Measurements from ENCODE around the gene TRIM47.
A peak's percentile ranks its signal among the peaks of the same experiment; 100 is the strongest.
"Not testable (repeated sequence)": the region's sequence is repeated elsewhere in the genome, so short reads cannot be mapped to it uniquely, and the experiment has no call there.

Gene TRIM47

GRCh38 chr17:75870228-75870627 lies 8.2 kb downstream of the TRIM47 start:
- not testable (repeated sequence) for DNase-seq (ENCODE audit: low spot score)

GRCh38 chr17:75869282-75870141 lies 8.9 kb downstream of the TRIM47 start:
- DNase-seq (ENCODE audit: low spot score) = peak; percentile 83

- not testable (repeated sequence) for DNase-seq (ENCODE audit: low spot score)
Observed at GRCh38 chr17:75868730-75869281, 9.6 kb downstream of the TRIM47 start.

GRCh38 chr17:75865404-75866188 lies 12.8 kb downstream of the TRIM47 start:
- DNase-seq (ENCODE audit: low spot score) = not testable (repeated sequence)

GRCh38 chr17:75864887-75865286 lies 13.5 kb downstream of the TRIM47 start:
- not testable (repeated sequence) for DNase-seq (ENCODE audit: low spot score)

- no peak for DNase-seq (ENCODE audit: low spot score)
Observed at GRCh38 chr17:75864448-75864871, 13.9 kb downstream of the TRIM47 start.

GRCh38 chr17:75861927-75862317 lies 16.5 kb downstream of the TRIM47 start:
- no peak for DNase-seq (ENCODE audit: low spot score)

- DNase-seq (ENCODE audit: low spot score) = not testable (repeated sequence)
Observed at GRCh38 chr17:75859358-75859757, 19.0 kb downstream of the TRIM47 start.

- peak; percentile 62 for DNase-seq (ENCODE audit: low spot score)
Observed at GRCh38 chr17:75856062-75856756, 22.2 kb downstream of the TRIM47 start.

- peak; percentile 100 for DNase-seq (ENCODE audit: low spot score)
Observed at GRCh38 chr17:75855310-75856061, 22.9 kb downstream of the TRIM47 start, which contains the start of gene WBP2. WBP2 (minus strand) TSS chr17:75855335; CDS start chr17:75855297, 38 bp downstream.

GRCh38 chr17:75854881-75855309 lies 23.5 kb downstream of the TRIM47 start:
- DNase-seq (ENCODE audit: low spot score) = no peak

GRCh38 chr17:75854101-75854748 lies 24.2 kb downstream of the TRIM47 start:
- DNase-seq (ENCODE audit: low spot score) = no peak

- no peak for DNase-seq (ENCODE audit: low spot score)
Observed at GRCh38 chr17:75853433-75853832, 24.9 kb downstream of the TRIM47 start.

- DNase-seq (ENCODE audit: low spot score) = not testable (repeated sequence)
Observed at GRCh38 chr17:75851693-75851991, 26.7 kb downstream of the TRIM47 start.

GRCh38 chr17:75850928-75851692 lies 27.3 kb downstream of the TRIM47 start:
- DNase-seq (ENCODE audit: low spot score) = peak; percentile 73

GRCh38 chr17:75849724-75850123 lies 28.7 kb downstream of the TRIM47 start:
- DNase-seq (ENCODE audit: low spot score) = no peak

- no peak for DNase-seq (ENCODE audit: low spot score)
Observed at GRCh38 chr17:75849279-75849646, 29.1 kb downstream of the TRIM47 start.

- peak; percentile 82 for DNase-seq (ENCODE audit: low spot score)
Observed at GRCh38 chr17:75848523-75849278, 29.7 kb downstream of the TRIM47 start.

Data from Ammon's horn (tissue), 1 donor.